Measurements from ENCODE around the gene LYPD4.
"Not testable (repeated sequence)": the region's sequence is repeated elsewhere in the genome, so short reads cannot be mapped to it uniquely, and the experiment has no call there.

Gene LYPD4

GRCh38 chr19:41844601-41845000 lies at the start of gene LYPD4:
TSS of gene LYPD4 (minus strand) at chr19:41844683. CDS start at chr19:41839285, 5,398 bp downstream.
- no peak for DNase-seq

- no peak for DNase-seq
Measured at GRCh38 chr19:41893899-41894298, 49.4 kb upstream of the LYPD4 start.

GRCh38 chr19:41892173-41892902 lies 47.9 kb upstream of the LYPD4 start:
- no peak for DNase-seq

GRCh38 chr19:41890936-41891335 lies 46.5 kb upstream of the LYPD4 start:
- no peak for DNase-seq

- DNase-seq: no peak
Measured at GRCh38 chr19:41889896-41890295, 45.4 kb upstream of the LYPD4 start.

GRCh38 chr19:41888926-41889325 lies 44.4 kb upstream of the LYPD4 start:
- DNase-seq: no peak

GRCh38 chr19:41887711-41888382 lies 43.4 kb upstream of the LYPD4 start:
- peak in 11 of 14 donors; percentile 15 to 70 (median 35) for DNase-seq

GRCh38 chr19:41886761-41887710 lies 42.6 kb upstream of the LYPD4 start:
- no peak for DNase-seq

- peak; percentile 28 to 97 (median 88) for DNase-seq
Measured at GRCh38 chr19:41883821-41884733, 39.6 kb upstream of the LYPD4 start.

- DNase-seq: no peak
Measured at GRCh38 chr19:41883463-41883820, 39.0 kb upstream of the LYPD4 start.

GRCh38 chr19:41882568-41883462 lies 38.3 kb upstream of the LYPD4 start, which contains the start of gene ARHGEF1:
TSS of gene ARHGEF1 (plus strand) at chr19:41883184. CDS start at chr19:41888083, 4,899 bp downstream.
- DNase-seq: peak in 5 of 14 donors; percentile 5 to 43 (median 29)

- DNase-seq: no peak
Measured at GRCh38 chr19:41880329-41880708, 35.8 kb upstream of the LYPD4 start.

- no peak for DNase-seq
Measured at GRCh38 chr19:41879670-41880328, 35.3 kb upstream of the LYPD4 start.

GRCh38 chr19:41879080-41879479 lies 34.6 kb upstream of the LYPD4 start:
- no peak for DNase-seq

- DNase-seq: no peak
Measured at GRCh38 chr19:41877916-41878905, 33.7 kb upstream of the LYPD4 start.

- DNase-seq: peak in 2 of 14 donors; percentile 6 to 8
Measured at GRCh38 chr19:41876847-41877832, 32.7 kb upstream of the LYPD4 start, which contains the start of gene CD79A. TSS of gene CD79A (plus strand) at chr19:41877279. CDS start at chr19:41877305, 26 bp downstream.

- not testable (repeated sequence) for DNase-seq
Measured at GRCh38 chr19:41875973-41876372, 31.5 kb upstream of the LYPD4 start.
